Stimulated activated CD4-positive, alpha-beta T cell treated with anti-CD3 and anti-CD28 coated beads, Interleukin-4, amount 100 ng/mL, for 24 hours (primary cell): ENCODE measurements around the gene PRKD2.
"Not testable (repeated sequence)": the region's sequence is repeated elsewhere in the genome, so short reads cannot be mapped to it uniquely, and the experiment has no call there.

Source experiments
- DNase-seq: peaks from one replicate; pipeline ENCODE4 v3.0.0-alpha.2; 2020

Gene PRKD2

DNA sequence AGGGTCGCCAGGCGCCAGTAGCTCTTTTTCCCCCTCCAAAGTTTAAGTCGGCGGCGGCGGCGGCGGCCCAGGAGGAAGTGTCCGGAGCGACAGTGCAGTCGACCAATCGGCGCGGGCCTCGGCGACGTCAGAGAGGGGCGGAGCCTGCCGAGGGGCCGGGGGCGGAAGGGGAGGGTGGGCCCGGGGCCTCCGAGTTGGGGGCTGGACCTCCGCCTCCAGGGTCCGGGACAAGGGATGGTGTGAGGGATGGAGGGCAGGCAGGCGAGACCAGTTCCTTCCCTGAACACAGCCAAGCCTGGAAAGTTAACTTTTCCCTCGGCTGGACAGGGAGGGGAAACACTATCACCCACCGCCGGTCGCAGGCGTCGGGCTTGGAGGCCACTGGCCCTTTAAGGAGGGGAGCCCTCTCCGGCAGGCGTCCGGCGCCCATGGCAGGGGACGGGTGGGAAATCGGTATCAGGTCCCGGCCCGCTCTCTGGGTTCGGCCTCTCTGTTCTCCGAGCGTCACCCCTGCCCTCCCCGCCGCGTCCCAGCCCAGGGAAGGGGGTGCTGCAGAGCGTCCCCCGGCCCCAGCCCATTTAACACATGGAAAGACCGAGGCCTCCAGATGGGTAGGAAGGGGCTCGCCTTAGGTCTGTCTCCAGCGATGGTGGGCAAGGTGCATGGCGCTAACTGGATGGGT lies at the start of gene PRKD2:
TSS of gene PRKD2 (minus strand) at position 81 of the 682 bp plus-strand sequence. CDS start 744 bp downstream, outside the sequence.
- DNase-seq, result peak; percentile 90

DNA sequence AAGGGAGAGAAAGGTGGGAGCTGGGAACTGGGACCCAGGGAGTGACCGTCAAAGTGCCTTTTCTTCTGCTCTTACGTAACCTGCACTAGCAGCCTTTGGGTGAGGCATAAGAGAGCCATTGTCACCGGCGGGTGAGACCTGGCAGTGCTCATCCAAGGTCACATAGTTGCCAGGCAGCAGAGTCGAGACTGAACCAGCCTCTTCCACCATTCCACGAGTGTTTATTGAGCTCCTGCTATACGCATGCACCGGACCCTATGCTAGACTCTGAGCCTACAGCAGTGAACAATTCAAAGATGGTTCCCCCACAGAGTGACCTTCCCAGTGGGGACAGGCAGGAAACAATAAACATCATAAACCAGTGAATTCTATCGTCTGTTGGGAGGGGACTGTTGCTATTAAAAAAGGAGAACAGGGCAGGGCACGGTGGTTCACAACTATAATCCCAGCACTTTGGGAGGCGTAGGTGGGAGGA lies 47.9 kb upstream of the PRKD2 start:
- no peak for DNase-seq

GRCh38 chr19:46762245-46762890 lies 45.5 kb upstream of the PRKD2 start:
- no peak for DNase-seq

- no peak for DNase-seq
Measured at GRCh38 chr19:46761418-46761831, 44.5 kb upstream of the PRKD2 start.

- DNase-seq, result not testable (repeated sequence)
Measured at GRCh38 chr19:46760897-46761296, 44.0 kb upstream of the PRKD2 start.

DNA sequence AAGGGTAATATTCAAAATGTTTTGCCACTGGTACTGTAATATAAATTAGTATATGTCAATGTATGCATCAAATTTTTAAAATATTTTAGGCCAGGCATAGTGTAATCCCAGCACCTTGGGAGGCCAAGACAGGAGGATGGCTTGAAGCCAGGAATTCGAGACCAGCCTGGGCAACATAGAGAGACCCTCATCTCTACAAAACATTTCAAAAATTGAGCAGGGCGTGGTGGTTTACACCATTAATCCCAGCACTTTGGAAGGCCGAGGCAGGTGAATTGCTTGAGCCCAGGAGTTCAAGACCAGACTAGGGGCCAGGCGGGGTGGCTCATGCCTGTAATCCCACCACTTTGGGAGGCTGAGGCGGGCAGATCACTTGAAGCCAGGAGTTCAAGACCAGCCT lies 43.4 kb upstream of the PRKD2 start:
- DNase-seq, result no peak

GRCh38 chr19:46759817-46760333 lies 43.0 kb upstream of the PRKD2 start:
- DNase-seq, result no peak

DNA sequence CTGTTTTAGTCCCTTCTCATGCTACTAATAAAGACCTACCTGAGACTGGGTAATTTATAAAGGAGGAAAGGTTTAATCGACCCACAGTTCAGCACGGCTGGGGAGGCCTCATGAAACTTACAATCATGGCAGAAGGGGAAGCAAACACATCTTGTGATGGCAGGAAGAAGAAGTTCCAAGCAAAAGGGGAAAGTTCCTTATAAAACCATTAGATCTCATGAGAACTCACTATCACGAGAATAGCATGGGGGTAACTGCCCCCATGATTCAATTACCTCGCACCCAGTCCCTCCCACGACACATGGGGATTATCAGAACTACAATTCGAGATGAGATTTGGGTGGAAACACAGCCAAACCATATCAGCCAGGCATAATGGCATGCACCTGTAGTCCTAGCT lies 42.3 kb upstream of the PRKD2 start:
- no peak for DNase-seq

DNA sequence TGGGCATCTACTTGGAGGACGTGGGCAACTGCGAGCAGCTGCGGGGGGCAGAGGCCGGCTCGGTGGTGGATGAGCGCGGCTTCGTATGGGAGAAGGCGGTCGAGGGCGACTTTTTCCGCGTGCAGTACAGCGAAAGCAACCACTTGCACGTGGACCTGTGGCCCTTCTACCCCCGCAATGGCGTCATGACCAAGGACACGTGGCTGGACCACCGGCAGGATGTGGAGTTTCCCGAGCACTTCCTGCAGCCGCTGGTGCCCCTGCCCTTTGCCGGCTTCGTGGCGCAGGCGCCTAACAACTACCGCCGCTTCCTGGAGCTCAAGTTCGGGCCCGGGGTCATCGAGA lies 39.6 kb upstream of the PRKD2 start:
- no peak for DNase-seq

DNA sequence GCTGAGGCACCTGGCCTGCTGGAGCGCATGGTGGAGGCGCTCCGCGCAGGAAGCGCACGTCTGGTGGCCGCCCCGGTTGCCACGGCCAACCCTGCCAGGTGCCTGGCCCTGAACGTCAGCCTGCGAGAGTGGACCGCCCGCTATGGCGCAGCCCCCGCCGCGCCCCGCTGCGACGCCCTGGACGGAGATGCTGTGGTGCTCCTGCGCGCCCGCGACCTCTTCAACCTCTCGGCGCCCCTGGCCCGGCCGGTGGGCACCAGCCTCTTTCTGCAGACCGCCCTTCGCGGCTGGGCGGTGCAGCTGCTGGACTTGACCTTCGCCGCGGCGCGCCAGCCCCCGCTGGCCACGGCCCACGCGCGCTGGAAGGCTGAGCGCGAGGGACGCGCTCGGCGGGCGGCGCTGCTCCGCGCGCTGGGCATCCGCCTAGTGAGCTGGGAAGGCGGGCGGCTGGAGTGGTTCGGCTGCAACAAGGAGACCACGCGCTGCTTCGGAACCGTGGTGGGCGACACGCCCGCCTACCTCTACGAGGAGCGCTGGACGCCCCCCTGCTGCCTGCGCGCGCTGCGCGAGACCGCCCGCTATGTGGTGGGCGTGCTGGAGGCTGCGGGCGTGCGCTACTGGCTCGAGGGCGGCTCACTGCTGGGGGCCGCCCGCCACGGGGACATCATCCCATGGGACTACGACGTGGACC lies 39.1 kb upstream of the PRKD2 start:
- no peak for DNase-seq

- DNase-seq, result no peak
Measured at GRCh38 chr19:46755077-46755852, 38.4 kb upstream of the PRKD2 start.

DNA sequence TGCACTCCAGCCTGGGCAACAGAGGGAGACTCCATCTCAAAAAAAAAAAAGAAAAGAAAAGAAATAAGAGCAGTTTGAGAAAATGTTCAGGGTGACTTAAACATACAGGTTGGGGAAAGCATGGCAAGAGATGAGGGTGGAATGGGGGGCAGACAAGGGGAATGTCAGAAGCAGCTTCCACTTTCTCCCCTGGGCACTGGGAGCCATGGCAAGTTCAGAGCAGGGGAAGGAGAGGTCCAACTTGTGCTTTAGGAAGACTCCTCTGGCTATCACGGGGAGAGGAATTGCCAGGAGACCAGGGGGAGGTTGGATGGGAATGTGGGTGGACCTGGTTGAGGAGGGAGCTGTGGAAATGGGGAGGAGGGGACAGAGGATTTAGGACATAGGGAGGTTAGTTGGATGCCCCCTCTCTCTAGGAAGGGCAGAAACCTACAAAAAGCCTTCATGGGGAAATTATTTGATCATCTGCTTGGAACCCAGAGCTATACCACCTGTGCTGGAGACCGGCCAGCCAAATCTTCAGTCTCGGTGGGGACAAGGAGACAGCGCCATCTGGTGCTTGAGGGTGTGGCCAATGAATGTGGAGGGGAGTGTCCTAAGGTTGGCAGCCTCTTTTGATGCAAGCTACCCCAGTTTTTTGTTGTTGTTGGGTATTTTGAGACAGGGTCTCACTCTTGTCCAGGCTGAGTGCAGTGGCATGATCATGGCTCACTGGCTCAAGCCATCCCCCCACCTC lies 36.7 kb upstream of the PRKD2 start:
- peak; percentile 78 for DNase-seq

GRCh38 chr19:46748325-46749109 lies 31.6 kb upstream of the PRKD2 start:
- peak; percentile 84 for DNase-seq

DNA sequence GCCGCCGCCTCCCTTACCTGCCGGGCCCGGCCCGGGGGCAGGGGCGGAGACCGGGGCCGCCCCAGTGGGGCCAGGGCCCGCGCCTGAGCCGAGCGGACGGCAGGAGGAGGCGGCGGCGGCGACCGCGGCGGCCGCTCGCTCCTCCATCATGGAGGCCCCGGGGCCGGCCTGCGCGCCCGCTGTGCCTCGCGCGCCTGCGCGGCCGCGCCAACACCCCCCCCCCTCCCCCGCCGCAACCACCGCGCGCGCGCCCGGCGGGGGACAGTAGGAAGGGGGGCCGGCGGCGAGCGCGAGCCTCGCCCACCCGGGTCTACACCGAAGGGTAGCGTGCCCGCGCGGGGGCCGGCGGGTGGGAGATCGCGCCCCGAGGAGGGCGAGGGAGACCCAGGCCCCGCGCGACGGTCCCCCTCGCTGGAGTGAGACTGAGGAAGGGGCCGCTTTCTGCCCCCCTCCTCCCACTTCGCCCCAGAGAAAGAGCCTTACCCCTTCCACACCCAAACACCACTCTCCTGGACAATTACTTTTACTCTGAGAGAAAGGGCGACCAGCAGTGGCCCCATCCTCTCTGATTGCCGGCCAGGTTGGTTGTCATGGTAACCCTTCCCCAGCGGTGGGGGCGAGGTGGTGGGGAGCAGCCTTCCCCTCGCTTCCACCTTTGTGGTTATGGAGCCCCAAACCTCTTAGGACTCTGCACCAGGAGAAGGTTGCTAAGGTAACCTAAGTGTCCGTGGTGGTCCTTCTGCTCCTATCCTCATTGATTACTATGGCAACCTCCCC lies 29.6 kb upstream of the PRKD2 start, which contains the start of gene STRN4:
TSS of gene STRN4 (minus strand) at position 170 of the 777 bp plus-strand sequence. CDS start at position 150, 20 bp downstream.
- DNase-seq, result peak; percentile 49

DNA sequence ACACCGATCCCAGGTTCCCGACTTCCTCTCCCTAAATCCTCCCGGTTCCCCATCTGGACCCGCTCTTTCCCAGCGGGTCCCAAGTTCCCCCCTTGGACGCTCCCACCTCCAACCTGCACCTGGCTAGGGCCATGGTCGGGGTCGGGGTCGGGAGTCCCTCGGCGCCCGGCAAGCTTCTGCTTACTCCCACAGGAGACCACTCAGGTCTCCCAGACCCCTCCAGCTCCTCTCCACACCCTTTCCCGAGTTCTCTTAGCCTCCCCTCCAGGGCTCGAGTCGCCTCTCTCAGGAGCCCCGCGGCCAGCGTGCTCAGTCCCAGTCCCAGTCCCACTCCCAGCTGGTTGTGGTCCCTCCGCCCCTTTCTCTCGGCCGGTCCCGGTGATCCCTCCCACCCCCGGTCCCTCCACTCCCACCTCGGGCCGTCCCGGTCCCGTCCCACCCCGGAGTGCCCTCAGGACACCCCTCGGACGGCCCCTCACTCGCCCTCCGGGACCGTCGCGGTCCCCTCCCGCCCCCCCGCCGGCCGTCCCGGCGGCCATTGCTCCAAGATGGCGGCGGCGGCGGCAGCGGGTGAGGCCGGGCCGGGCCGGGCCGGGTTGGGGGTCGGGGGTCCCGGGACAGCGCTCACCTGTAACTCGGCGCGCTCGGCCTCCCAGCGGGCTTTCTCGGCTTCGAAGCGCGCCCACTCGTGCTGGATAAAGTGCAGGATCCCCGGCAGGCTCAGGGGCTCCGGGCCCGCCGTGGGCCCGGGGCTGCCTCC lies 28.8 kb upstream of the PRKD2 start, which contains the start of gene FKRP:
TSS of gene FKRP (plus strand) at position 537 of the 760 bp plus-strand sequence. CDS start 9,394 bp downstream, outside the sequence.
- DNase-seq, result peak; percentile 32

DNA sequence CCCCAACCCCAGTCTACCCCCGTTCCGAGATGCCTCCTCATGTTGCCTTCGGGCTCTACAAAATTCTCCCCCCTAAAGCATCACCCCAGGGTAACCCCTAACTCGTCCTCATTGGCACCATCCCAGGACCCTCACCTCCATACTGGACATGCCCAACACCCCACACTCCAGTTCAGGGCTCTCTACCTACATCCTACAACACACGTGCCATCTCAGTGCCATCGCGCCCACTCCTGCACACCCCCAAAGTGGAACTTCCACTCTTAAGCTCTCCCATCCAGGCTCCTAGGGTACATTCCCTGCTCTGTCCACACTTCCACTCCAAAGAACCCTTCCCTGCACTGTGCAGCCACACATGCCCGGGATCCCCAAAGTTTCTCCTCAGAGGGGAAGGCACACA lies 28.1 kb upstream of the PRKD2 start:
- DNase-seq, result no peak

DNA sequence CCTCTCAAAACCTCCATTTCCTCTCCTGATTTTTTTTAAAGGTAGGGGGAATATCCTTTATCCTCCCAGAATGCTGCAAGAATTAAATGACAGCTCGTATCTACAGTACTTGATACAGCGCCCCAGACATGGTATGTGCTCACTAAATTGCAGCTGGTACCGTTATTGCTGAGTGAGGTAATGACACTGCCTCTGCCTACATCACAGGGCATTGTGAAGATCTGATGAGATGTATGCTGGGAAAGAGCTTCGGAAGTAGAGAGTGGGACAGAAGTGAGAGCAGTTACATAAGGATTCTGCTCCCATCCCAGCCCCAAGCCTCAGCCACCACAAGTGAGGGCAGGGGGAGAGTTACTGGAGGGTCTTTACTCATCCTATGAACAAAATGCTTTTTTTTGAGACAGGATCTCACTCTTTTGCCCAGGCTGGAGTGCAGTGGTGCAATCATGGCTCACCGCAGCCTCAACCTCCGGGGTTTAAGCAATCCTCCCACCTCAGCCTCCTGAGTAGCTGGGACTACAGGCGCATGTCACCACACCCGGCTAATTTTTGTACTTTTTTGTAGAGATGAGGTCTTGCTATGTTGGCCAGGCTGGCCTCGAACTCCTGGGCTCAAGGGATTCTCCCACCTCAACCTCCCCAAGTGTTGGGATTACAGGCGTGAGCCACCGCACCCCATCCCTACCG lies 27.2 kb upstream of the PRKD2 start:
- DNase-seq, result no peak

GRCh38 chr19:46742926-46743480 lies 26.1 kb upstream of the PRKD2 start:
- no peak for DNase-seq

- no peak for DNase-seq
Measured at GRCh38 chr19:46741447-46741846, 24.5 kb upstream of the PRKD2 start.
